SH-SY5Y (cell line): ENCODE measurements around the gene RABL6.
"Not testable (repeated sequence)": the region's sequence is repeated elsewhere in the genome, so short reads cannot be mapped to it uniquely, and the experiment has no call there.

Experiments
- GATA2 ChIP-seq: IDR thresholded peaks from 2 replicates; pipeline ENCODE4 v1.6.1; 2011; ENCODE audit warnings: mild to moderate bottlenecking, low read depth, low read length
- GATA3 ChIP-seq: IDR thresholded peaks from 2 replicates; pipeline ENCODE4 v1.6.1; 2011; ENCODE audit warnings: low read depth, mild to moderate bottlenecking, low read length, moderate library complexity

The RABL6 gene

GRCh38 chr9:136835932-136836904 lies 28.5 kb downstream of the RABL6 start:
- TF ChIP-seq GATA3: no peak
- TF ChIP-seq GATA2: no peak

GRCh38 chr9:136837146-136837855 lies 29.6 kb downstream of the RABL6 start:
- TF ChIP-seq GATA2: no peak
- TF ChIP-seq GATA3: no peak

- TF ChIP-seq GATA2 (no peak), GATA3 (no peak)
These were observed 30.8 kb downstream of the RABL6 start for GRCh38 chr9:136838314-136839228.

- TF ChIP-seq GATA3: no peak
- TF ChIP-seq GATA2: no peak
These were observed 31.7 kb downstream of the RABL6 start for GRCh38 chr9:136839229-136840139.

DNA sequence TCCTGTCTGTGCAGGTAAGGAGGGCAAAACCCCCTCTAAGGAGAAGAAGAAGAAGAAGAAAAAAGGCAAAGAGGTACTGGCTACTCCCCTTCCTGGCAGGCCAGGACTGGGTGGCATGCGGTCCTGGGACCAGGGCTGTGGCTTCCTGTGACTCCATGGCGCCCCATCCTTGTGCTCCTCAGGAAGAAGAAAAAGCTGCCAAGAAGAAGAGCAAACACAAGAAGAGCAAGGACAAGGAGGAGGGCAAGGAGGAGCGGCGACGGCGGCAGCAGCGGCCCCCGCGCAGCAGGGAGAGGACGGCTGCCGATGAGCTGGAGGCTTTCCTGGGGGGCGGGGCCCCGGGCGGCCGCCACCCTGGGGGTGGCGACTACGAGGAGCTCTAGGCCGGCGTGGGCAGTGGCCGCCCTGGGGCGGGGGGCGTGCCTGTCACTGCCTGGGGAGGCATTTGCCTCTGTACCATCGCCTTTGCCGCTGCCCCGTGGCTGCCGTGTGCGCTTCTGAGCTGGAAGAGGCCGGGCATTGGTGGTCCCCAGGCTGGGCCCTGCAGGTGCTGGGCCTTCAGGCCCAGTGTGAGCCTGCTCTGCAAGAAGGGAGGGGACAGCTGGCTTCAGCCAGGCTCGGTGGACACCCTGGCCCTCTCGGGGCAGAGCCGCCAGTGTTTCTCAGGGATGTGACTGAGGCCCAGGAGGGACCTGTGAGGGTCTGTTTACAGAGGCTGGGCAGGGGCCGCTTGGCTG lies 32.6 kb downstream of the RABL6 start:
- TF ChIP-seq GATA3 (no peak), GATA2 (no peak)

GRCh38 chr9:136840877-136841645 lies 33.3 kb downstream of the RABL6 start:
- no peak for TF ChIP-seq GATA3
- TF ChIP-seq GATA2: no peak

GRCh38 chr9:136842380-136842948 lies 34.7 kb downstream of the RABL6 start, which contains the start of gene AJM1:
AJM1 (plus strand) TSS chr9:136842478; CDS start chr9:136844415, 1,937 bp downstream.
- TF ChIP-seq GATA3, GATA2: not testable (repeated sequence)

- TF ChIP-seq GATA3 (no peak), GATA2 (no peak)
These were observed 37.2 kb downstream of the RABL6 start for GRCh38 chr9:136844761-136845464.

DNA sequence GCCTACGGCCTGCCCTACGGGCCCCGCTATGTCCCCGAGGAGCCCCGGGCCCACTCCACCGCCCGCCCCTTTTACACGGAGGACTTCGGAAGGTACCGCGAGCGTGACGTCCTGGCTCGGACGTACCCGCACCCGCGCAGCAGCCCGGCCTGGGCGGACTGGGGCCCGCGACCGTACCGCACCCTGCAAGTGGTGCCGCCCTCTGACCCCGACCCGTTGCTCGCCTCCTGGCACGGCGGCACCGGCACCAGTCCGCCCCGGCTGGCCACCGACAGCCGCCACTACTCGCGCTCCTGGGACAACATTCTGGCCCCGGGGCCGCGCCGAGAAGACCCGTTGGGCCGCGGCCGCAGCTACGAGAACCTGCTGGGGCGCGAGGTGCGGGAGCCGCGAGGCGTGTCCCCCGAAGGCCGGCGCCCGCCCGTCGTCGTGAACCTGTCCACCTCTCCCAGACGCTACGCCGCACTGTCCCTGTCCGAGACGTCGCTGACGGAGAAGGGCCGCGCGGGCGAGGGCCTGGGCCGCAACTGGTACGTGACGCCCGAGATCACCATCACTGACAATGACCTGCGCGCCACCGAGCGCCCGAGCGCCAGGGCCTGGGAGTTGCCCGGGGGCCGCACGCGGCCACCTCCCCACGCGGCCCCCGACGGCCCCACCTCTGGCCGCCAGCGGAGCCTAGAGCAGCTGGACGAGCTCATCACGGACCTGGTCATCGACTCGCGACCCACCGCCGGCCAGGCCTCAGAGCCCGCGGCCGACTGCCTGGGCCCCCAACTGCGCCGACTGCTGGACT lies 37.9 kb downstream of the RABL6 start:
- TF ChIP-seq GATA2 (no peak), GATA3 (no peak)
